GM18858 (cell line): ENCODE measurements around the gene PTGES3L.
A peak's percentile ranks its signal among the peaks of the same experiment; 100 is the strongest.

ENCODE experiments used
- ATAC-seq: cut with Tn5 transposase; IDR thresholded peaks from one replicate; pipeline ENCODE4 v1.9.1; 2021; ENCODE audit not compliant: unreplicated experiment

Gene PTGES3L

DNA sequence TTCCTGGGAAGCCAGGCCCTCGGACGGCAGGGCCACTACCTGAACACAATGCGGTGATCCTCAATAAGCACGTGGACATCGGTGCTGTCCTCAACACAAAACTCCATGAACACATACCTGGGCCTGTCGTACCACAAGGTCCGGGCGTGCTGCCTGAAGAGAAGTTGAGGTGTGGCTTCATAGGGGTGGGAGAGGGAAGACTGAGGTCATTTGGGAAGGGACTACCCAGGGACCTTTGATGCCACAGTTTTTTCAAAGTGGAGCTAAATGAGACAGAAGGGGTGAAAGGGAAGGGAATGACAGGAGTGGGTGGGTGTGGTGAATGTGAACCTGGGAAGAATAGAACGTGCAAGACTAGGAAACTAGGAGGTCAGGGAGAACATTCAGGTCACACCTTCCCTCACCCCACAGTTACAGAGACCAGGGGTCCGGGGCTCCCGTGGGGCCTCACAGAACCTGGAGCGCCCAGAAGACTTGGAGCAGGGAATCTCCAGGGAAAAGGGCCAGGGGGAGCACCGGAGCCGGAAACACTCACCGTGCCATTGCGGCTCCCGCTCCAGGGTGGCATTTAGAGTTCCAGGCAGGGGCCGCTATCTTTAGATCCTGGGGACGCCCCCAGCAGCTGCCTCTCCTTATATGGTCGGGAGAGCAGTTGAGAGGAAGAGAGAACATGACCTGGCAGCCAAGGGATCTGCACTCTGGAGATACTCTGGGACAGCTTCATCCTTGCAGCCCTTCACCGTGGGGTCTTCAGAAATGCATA lies at the start of gene PTGES3L:
TSS of gene PTGES3L (minus strand) at position 570 of the 763 bp plus-strand sequence. CDS start at position 543, 27 bp downstream.
- ATAC-seq = no peak

GRCh38 chr17:43028221-43028861 lies 48.5 kb upstream of the PTGES3L start:
- ATAC-seq = no peak

- no peak for ATAC-seq
These were observed 47.5 kb upstream of the PTGES3L start for GRCh38 chr17:43027091-43028032.

- ATAC-seq = no peak
These were observed 46.7 kb upstream of the PTGES3L start for GRCh38 chr17:43026595-43026994.

GRCh38 chr17:43025766-43026537 lies 46.1 kb upstream of the PTGES3L start:
- ATAC-seq = no peak

DNA sequence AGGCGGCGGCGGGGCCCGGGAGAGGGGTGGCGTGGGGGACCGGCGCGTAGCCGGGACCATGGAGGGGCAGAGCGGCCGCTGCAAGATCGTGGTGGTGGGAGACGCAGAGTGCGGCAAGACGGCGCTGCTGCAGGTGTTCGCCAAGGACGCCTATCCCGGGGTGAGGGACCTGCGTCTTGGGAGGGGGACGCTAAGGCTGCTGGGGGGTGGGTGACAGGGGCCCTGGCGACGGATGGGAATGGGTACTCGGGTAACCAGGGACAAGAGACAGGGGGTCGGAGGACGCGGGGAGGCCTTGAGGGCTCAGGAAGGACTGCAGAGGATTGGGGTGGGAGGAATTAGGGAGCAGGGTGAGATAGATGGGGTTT lies 45.4 kb upstream of the PTGES3L start:
- ATAC-seq = no peak

DNA sequence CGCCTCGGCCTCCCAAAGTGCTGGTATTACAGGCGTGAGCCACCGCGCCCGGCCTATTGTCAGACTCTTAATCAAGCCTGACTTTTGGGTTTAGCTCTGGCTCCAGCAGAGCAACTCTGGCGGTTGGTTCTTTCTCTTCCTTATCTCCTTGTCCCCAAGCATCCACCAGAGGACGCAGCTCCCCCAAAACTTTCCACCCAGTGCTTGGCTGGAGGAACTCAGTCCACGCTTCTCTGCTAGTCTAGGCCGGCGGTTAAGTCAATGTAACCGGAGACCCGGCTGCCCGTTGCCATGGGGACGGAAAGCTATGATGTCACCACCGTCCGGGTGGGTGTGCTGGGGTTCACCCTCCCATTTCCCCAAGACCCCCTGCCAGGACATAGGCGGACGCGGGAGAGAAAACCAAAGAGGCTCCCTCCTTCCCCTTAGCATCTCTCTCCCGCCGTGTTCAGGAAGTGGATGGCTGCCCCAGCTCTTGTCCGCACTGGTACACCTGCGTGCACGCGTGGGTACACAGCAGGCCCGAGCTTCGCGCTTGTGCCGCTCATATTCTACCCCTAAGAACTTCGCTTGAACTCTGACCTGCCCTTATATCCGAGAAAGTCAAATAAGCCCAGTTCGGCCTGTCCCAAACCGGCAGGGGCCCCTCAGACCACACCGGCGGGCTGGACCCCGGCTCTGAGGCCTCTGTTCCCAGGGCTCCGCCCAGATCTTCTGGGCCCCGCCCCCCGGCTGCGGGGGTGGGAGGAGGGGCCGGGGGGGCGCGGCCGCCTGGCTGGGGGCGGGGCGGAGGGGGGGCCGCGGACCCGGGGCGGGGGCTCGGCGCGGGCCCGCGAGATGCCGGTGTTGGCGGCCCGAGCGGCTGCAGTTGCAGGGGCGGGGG lies 44.8 kb upstream of the PTGES3L start, which contains the start of gene RND2:
TSS of gene RND2 (plus strand) at position 825 of the 883 bp plus-strand sequence. CDS start 117 bp downstream, outside the sequence.
- ATAC-seq = peak; percentile 40

DNA sequence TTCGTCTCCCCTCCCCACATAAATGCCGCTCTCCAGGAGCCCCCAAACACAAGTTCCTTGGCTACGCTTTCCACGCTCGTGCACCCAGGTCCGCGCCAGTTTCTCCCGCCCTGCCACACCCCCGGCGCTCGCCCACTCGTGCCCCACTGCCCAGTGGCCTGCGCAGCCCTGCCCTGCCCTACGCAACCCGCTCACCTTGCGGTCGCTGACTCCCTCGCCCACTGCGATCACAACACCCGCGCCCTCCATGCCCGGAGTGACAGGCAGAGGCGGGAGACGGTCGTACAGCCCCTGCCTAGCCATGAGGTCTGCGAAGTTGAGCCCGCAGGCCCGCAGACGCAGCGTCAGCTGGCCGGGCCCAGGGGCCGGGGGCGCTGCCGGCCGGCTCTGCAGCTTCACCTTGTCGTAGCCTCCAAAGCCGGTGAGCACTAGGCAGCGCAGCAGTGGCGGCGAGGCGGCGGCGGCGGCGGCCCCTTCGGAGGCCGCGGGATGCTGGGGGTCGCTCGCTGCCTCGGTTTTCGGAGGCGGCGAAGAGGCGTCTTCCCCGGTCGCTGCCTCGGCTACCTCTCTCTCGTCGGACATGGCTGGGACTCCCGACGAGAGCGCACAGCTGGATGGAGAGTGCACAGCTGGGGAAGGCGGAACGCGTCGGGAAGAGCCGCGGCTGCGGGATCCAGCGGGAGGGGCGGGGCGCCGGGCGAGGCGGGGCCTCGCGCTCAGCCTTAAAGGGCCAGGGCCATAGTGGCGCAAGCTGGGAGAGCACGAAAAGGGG lies 42.0 kb upstream of the PTGES3L start, which contains the start of gene VAT1:
TSS of gene VAT1 (minus strand) at position 645 of the 772 bp plus-strand sequence. CDS start at position 582, 63 bp downstream.
- ATAC-seq = no peak

GRCh38 chr17:43020789-43021740 lies 41.2 kb upstream of the PTGES3L start:
- no peak for ATAC-seq

DNA sequence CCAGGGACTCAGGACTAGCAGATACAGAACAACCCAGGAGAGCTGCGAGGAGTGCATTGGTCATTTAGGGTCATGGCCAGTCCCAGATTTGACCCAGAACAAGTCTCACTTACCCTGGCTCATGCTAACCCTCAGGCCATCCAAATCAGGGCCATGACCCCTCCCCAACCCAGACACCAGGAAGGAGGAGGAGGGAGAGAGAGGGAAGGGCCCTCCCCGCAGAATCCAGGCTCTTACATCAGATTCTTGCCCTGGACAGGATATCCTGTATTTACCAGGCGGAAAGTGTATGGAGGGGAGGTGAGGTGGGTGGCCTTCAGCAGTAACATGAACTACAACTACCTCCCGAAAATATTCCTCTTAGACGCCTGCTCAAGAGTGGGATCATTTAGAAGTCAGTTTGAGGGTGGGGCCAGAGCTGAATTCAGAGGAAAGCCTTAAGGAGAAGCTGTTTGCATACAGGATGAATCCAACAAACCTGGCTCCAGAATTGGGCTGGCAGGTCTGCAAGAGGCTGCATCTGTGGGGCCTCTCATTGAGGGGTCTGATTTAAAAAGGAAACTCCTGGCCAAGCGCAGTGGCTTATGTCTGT lies 40.2 kb upstream of the PTGES3L start:
- ATAC-seq = no peak

- no peak for ATAC-seq
These were observed 39.5 kb upstream of the PTGES3L start for GRCh38 chr17:43019418-43019817.

DNA sequence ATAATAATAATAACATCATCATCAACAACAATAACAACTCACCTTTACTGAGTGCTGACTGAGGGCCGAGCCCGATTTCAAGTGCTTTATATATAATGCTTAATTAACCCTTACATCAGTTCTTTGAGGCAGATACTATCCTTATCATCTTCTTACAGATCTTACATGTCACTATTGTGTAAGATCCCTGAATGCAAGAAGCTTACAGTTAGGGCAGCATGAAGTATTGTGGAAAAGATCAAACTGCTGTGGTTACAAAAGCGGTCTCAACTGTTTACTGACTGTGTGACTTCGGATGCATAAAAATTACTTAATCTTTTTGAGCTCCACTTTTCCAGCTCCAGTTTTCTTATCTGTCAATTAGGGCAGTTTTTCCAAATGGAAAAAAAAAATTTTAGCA lies 39.1 kb upstream of the PTGES3L start:
- ATAC-seq = no peak

GRCh38 chr17:43018008-43018853 lies 38.4 kb upstream of the PTGES3L start:
- ATAC-seq = no peak

- no peak for ATAC-seq
These were observed 36.3 kb upstream of the PTGES3L start for GRCh38 chr17:43016216-43016615.

DNA sequence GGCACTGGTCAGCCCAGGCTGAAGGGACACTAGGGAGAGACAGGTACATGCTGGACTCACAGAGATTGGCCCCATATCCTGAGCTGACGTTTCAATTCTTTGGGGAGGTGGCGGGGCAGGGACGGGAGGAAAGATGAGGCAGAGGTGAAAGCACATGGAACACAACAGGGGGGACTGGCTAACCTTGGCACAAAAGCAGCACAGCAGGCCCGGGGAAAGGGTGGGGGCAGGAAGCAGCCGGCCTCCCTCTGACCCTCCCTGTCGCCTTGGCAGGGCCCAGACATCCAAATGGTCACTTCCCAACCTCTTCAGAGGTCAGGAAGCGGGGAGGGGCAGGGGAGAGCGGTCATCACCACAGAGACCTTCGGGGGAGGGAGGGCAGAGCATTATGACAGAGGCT lies 35.7 kb upstream of the PTGES3L start:
- ATAC-seq = no peak
